Endothelial cell of umbilical vein (primary cell): ENCODE measurements around the gene LARP6.

Source experiments
- CTCF ChIP-seq, 2 donors: IDR thresholded peaks; 1 replicate in 1 of 2; 2 replicates in 1 of 2; pipeline ENCODE4 v1.5.1; 2011; ENCODE audit warnings: low read length in 2 of 2, mild to moderate bottlenecking in 2 of 2, moderate library complexity in 2 of 2, control low read depth in 1 of 2, inconsistent platforms in 1 of 2, low read depth in 1 of 2; ENCODE audit not compliant: insufficient read depth in 1 of 2; ENCODE audit errors: extremely low read depth in 1 of 2
- POLR2A ChIP-seq: IDR thresholded peaks from 2 replicates; pipeline ENCODE4 v1.6.1; 2012; ENCODE audit warnings: low read depth, mild to moderate bottlenecking, control low read depth, low read length

- TF ChIP-seq CTCF (IDR thresholded peaks at IDR 0.05; ENCODE audit: extremely low read depth in 1 of 2, insufficient read depth in 1 of 2, low read depth in 1 of 2, low read length in 2 of 2) (no peak), POLR2A (peak; percentile 55)
Measured at GRCh38 chr15:70853973-70854665, at the start of gene LARP6.
